DMS153 (cell line): Measurements from ENCODE around the gene OR5H15.
"Not testable (repeated sequence)": the region's sequence is repeated elsewhere in the genome, so short reads cannot be mapped to it uniquely, and the experiment has no call there.

ENCODE experiments used
- DNase-seq: peaks from one replicate; lab custom pipeline; 2025; lab: John Stamatoyannopoulos, UW

Gene OR5H15

DNA sequence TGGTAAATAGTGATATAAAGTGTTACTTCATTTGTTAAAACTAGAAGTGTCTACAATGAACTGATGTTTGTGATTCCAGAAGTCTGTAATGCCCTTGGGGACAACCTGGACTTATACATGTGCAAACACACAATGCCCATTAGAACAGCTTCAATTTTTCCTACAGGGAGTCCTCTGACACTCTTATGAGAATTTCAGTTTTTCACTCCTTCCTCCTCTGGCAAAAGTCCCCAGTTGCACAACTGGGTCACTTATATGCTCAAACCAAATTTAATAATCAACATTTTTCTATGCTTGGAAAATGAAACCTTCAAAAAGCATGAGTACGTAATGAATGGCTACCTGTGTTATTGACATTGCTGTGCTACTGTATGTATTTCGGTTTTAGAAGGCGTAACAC, at the start of gene OR5H15:
OR5H15 (plus strand) TSS at position 301 of the 400 bp plus-strand sequence. CDS start 2,004 bp downstream, outside the sequence.
- no peak for DNase-seq

GRCh38 chr3:98130421-98130820, 36.1 kb upstream of the OR5H15 start, which contains the start of gene OR5H1:
Gene OR5H1 (plus strand): TSS chr3:98130721. CDS start chr3:98132698, 1,977 bp downstream.
- no peak for DNase-seq

DNA sequence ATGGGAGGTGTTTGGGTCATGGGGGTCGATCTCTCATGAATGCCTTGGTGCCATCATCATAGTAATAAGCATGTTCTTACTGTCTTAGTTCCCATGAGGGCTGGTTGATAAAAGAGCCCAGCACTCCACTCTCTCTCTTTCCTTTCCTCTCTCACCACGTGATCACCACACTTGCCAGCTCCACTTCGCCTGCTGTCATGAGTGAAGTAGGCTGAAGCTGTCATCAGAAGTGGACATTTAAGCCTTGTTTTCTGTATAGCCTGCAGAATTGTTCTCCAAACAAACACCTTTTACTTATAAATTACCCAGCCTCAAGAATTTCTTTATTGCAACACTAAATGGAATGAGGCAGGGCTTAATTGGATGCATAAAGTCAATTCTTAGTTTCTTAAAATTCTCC, 29.9 kb upstream of the OR5H15 start:
- DNase-seq: no peak

- not testable (repeated sequence) for DNase-seq
Observed at GRCh38 chr3:98137826-98138557, 28.5 kb upstream of the OR5H15 start.

GRCh38 chr3:98140531-98140930, 26.0 kb upstream of the OR5H15 start:
- DNase-seq: no peak

DNA sequence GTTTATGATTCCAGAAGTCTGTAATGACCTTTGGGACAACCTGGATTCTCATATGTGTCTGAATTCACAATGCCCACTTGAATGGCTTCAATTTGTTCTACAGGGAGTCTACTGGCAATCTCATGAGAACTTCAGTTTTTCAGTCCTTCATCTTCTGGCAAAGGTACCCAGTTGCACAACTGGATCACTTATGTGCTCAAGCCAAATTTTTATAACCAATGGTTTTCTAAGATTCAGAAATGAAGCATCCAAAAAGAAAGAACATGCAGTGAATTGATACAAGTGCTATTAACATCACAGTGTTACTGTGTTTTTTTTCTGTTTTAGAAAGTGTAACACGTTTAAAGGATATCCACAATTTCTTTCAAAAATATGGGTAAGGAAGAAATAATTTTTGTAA, 19.3 kb upstream of the OR5H15 start, which contains the start of gene OR5H14:
OR5H14 (plus strand) TSS at position 301 of the 400 bp plus-strand sequence. CDS start 1,907 bp downstream, outside the sequence.
- DNase-seq: no peak

DNA sequence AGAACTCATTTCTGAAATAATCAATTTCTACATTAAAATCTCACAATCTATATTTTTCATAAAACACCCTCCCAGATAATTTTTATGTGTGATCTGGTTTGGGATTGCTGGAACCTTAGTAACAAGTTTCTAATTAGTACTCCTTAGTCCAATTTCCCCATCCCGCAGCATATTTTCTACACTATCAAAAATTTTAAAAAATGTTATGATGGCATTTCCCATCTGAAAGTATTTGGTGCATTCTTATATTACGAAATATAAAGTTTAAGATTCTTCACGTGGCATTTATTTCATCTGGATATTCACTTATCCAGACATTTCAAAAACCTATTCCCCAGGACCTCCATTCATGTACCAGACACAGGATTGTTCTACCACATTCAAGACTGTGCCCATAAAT, 17.7 kb upstream of the OR5H15 start:
- no peak for DNase-seq

DNA sequence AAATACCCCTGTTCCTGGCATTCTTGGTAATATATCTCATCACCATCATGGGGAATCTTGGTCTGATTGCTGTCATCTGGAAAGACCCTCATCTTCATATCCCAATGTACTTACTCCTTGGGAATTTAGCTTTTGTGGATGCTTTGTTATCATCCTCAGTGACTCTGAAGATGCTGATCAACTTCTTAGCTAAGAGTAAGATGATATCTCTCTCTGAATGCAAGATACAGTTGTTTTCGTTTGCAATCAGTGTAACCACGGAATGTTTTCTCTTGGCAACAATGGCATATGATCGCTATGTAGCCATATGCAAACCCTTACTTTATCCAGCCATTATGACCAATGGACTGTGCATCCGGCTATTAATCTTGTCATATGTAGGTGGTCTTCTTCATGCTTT, 17.0 kb upstream of the OR5H15 start:
- not testable (repeated sequence) for DNase-seq

GRCh38 chr3:98151241-98151640, 15.3 kb upstream of the OR5H15 start:
- DNase-seq: no peak

DNA sequence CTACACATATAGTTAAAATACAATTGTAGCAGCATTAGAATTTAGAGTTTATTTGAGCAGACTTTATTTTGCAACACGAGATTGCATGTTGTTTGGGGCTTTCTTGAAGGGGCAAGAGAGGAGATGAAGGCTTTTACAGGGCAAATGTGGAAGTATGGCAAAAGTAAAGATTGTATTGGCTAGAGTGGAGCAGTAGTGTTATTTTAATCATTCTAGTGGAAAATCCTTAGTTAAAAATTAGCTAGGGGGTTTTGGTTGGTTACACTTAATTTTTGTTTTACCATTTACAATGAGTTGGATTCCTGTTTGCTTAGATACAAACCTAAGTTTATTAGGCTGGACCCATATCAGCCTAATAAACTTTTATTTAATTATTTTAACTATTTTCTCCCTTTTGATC, 4.6 kb downstream of the OR5H15 start:
- no peak for DNase-seq

DNA sequence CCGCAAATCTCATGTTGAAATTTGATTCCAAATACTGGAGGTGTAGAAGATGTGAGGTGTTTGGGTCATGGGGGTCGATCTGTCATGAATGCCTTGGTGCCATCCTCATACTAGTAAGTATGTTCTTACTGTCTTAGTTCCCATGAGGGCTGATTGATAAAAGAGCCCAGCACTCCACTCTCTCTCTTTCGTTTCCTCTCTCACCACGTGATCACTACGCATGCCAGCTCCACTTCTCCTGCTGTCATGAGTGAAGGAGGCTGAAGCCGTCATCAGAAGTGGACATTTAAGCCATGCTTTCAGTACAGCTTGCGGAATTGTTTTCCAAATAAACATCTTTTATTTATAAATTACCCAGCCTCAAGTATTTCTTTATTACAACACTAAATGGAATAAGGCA, 6.1 kb downstream of the OR5H15 start:
- DNase-seq: peak; percentile 39

DNA sequence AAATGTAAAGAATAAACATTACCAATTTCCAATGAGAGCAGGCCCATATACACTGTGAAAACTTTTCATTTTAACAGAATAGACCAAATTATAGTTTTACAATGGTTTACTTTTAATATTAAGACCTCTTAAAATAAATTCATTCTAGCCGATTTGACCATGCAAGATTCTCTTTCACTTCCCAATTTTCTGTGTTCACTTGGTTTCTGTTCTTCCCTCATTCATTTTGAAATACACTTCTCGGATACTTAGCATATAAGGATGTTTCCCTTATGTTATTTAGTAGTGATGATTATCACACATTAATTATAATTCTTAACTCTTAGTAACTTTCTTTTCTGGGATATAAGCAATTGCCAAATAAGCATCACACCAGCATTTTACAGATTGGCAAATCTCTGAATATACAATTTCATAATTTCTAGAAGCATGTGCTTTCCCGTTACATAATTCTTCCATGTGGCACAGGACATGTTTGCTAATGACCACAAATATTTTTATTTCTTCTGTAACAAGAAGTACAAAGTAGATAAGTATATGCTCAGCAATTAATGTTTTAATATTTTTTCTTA, 13.9 kb downstream of the OR5H15 start:
- no peak for DNase-seq

- DNase-seq: no peak
Observed at GRCh38 chr3:98182196-98182595, 15.7 kb downstream of the OR5H15 start.

DNA sequence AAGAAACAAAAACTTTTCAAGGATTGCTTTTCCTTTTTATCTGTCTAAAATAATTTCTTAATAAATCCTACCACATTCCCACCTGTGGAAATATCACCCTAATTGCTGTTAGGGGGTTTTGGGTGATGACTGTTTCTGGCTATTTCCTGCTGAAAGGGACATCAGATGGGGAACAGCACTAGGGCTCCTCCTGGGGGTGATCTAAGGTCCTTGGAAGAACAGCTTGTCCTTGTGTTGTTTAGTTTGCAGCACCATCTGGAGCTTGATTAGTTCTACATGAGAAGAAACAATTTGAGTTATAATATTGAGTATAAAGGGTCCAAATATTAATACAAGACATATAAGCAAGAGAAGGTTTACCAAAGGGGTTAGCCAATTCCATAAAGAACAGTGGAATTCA, 18.7 kb downstream of the OR5H15 start:
- no peak for DNase-seq

- no peak for DNase-seq
Observed at GRCh38 chr3:98188545-98188944, 22.0 kb downstream of the OR5H15 start.

DNA sequence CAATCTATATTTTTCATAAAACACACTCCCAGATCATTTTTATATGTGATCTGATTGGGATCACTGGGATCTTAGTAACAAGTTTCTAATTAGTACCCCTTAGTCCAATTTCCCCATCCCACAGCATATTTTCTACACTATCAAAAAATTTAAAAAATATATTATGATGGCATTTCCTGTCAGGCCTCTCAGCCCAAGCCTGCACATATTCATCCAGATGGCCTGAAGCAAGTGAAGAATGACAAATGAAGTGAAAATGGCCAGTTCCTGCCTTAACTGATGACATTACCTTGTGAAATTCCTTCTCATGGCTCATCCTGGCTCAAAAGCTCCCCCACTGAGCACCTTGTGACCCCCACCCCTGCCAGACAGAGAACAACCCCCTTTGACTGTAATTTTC, 24.4 kb downstream of the OR5H15 start:
- not testable (repeated sequence) for DNase-seq

- not testable (repeated sequence) for DNase-seq
Observed at GRCh38 chr3:98196293-98196692, 29.8 kb downstream of the OR5H15 start.

DNA sequence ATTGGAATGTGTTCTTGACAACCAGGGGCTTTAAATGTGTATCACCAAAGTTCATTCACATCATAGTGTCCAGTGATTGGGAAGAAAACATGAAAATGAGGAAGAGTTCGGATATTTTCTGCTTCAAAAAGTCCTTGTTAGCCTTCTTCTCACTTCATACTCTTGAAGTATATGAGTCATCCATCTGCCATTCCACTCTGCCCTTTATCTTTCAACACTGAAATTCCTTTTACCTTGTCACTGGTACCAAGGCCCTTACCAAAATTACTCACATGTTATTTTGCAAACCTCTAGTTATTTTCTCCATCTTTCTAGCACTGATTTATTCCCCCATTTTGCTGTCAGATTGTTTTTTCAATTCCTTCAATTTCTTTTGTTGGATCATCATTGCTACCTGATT, 32.5 kb downstream of the OR5H15 start:
- DNase-seq: no peak

- DNase-seq: no peak
Observed at GRCh38 chr3:98209244-98209643, 42.7 kb downstream of the OR5H15 start.

GRCh38 chr3:98213276-98213675, 46.8 kb downstream of the OR5H15 start:
- no peak for DNase-seq

GRCh38 chr3:98215051-98215450, 48.6 kb downstream of the OR5H15 start:
- no peak for DNase-seq
